OCI-LY7 (cell line): ENCODE results near the gene BRD9. TPM values are rescaled to one million over a fixed set of nuclear protein-coding genes. Genes with fewer than 3 reads are reported as not detected.

Source experiments
- BruUV-seq: library from RNA; stranded (reverse); fragments of 400-500 nt; replicated peaks from 2 replicates; lab custom pipeline; 2021; lab: Mats Ljungman, UMichigan
- CTCF ChIA-PET: fragments of 300-600 bp; sonication (Branson Sonifier 250); formaldehyde crosslinking; loops from one replicate; lab custom pipeline; 2022; ENCODE audit warnings: antibody characterized with exemption; ENCODE audit not compliant: unreplicated experiment; lab: Charles Lee
- POLR2A ChIA-PET: fragments of 300-600 bp; sonication (Branson Sonifier 250); formaldehyde crosslinking; loops from one replicate; lab custom pipeline; 2022; ENCODE audit warnings: antibody characterized with exemption; lab: Charles Lee
- DNase-seq: peaks from one replicate; pipeline ENCODE4 v3.0.0-alpha.2; 2015; ENCODE audit warnings: low spot score
- H2AFZ ChIP-seq: fragments of 200-600 bp; sonication (generic), shearing (Covaris generic); 2 replicates; pipeline ENCODE4 v1.6.1; 2014; ENCODE audit warnings: mild to moderate bottlenecking, antibody characterized with exemption, low read length, moderate library complexity
- H3K27ac ChIP-seq: fragments of 200-600 bp; sonication (generic); 2 replicates; pipeline ENCODE4 v1.5.1; 2014; ENCODE audit warnings: mixed run types, low read depth, mild to moderate bottlenecking, moderate library complexity, low read length, inconsistent platforms; ENCODE audit not compliant: poor library complexity, severe bottlenecking
- H3K36me3 ChIP-seq: fragments of 200-600 bp; sonication (generic); 2 replicates; pipeline ENCODE4 v1.6.1; 2014; ENCODE audit warnings: mild to moderate bottlenecking, antibody characterized with exemption, low read length, moderate library complexity, mixed read lengths; ENCODE audit not compliant: insufficient read depth
- H3K4me1 ChIP-seq: fragments of 200-600 bp; sonication (generic); 2 replicates; pipeline ENCODE4 v1.5.1; 2014; ENCODE audit warnings: mild to moderate bottlenecking, low read length; ENCODE audit not compliant: insufficient read depth, poor library complexity, severe bottlenecking
- H3K4me2 ChIP-seq: fragments of 200-600 bp; sonication (generic); 2 replicates; pipeline ENCODE4 v1.6.1; 2014; ENCODE audit warnings: mild to moderate bottlenecking, low read length
- H3K4me3 ChIP-seq: fragments of 200-600 bp; sonication (generic); 2 replicates; pipeline ENCODE4 v1.5.1; 2014; ENCODE audit warnings: mild to moderate bottlenecking, low read depth, low read length; ENCODE audit not compliant: poor library complexity, severe bottlenecking
- H3K79me2 ChIP-seq: fragments of 200-600 bp; sonication (generic); 2 replicates; pipeline ENCODE4 v1.6.1; 2016; ENCODE audit warnings: low read depth, mild to moderate bottlenecking, low read length, moderate library complexity, mixed read lengths; ENCODE audit not compliant: insufficient read depth
- H3K9me2 ChIP-seq: fragments of 200-600 bp; sonication (generic); 2 replicates; pipeline ENCODE4 v1.6.1; 2016; ENCODE audit warnings: mild to moderate bottlenecking, low read length, mixed read lengths; ENCODE audit not compliant: insufficient read depth
- H3K9me3 ChIP-seq: fragments of 200-600 bp; sonication (generic); 2 replicates; pipeline ENCODE4 v1.6.1; 2014; ENCODE audit warnings: mild to moderate bottlenecking, mixed run types, low read length, mixed read lengths
- H4K20me1 ChIP-seq: fragments of 200-600 bp; sonication (generic); 2 replicates; pipeline ENCODE4 v1.6.1; 2014; ENCODE audit warnings: mild to moderate bottlenecking, antibody characterized with exemption, low read length, moderate library complexity, mixed read lengths; ENCODE audit not compliant: insufficient read depth
- CTCF ChIP-seq: fragments of 200-600 bp; sonication (generic); conservative IDR thresholded peaks from 2 replicates; pipeline ENCODE4 v1.5.1; 2014; ENCODE audit warnings: mild to moderate bottlenecking, antibody characterized with exemption, low read length, moderate library complexity, mixed read lengths
- EZH2phosphoT487 ChIP-seq: fragments of 200-600 bp; sonication (generic); IDR thresholded peaks from 2 replicates; pipeline ENCODE4 v1.6.1; 2018; ENCODE audit warnings: low read depth, borderline replicate concordance, mild to moderate bottlenecking, mixed run types, antibody characterized with exemption, low read length, moderate library complexity, mixed read lengths
- intact Hi-C: fragments of 100-400 bp; cut with micrococcal nuclease; formaldehyde crosslinking; loops from one replicate; pipeline ENCODE4 v1.10.0; 2022; ENCODE audit not compliant: unreplicated experiment
- total RNA-seq, 2 experiments: library from RNA; depleted of rRNA in 1 of 2; stranded (reverse); fragments of >200 nt in 1 of 2; shearing (Covaris generic) in 1 of 2; gene quantifications; 2 replicates each; pipeline ENCODE4 v1.2.3, GENCODE V29; 2014 to 2022

The BRD9 gene
- total RNA-seq, 2 experiments from 2014 or later: 46.7 to 78.7 TPM

GRCh38 chr5:883475-884181 is 9.0 kb downstream of the BRD9 start:
- intact Hi-C loops: no loop called here
- Histone ChIP-seq H3K79me2 (peaks cover 19% of the 10 kb centered on the region), H3K36me3 (peaks cover 82% of the 10 kb centered on the region), H2AFZ (no peak overlapping the region), H3K4me2 (no peak overlapping the region), H3K27ac (no peak overlapping the region), H3K4me3 (no peak overlapping the region), H3K9me2 (no peaks in the 10 kb centered on the region), H3K9me3 (no peaks in the 10 kb centered on the region), H4K20me1 (no peaks in the 10 kb centered on the region), H3K4me1 (no peaks in the 10 kb centered on the region)
- POLR2A ChIA-PET: interaction anchor here (0.7 kb wide), 1 partner anchor 25 kb away, joined by 3 read pairs; no protein-coding TSS in a partner anchor
- no peak for TF ChIP-seq EZH2phosphoT487
- no peak for TF ChIP-seq CTCF
- CTCF ChIA-PET: no interaction called here
- no TSS peak for BruUV-seq
- DNase-seq: no peak

GRCh38 chr5:882253-883183 is 10.1 kb downstream of the BRD9 start:
- no peaks in the 10 kb centered on the region for H3K4me1 ChIP-seq
- no peak overlapping the region for H3K27ac ChIP-seq
- TF ChIP-seq CTCF: no peak
- no peak for TF ChIP-seq EZH2phosphoT487
- H4K20me1 ChIP-seq: no peaks in the 10 kb centered on the region
- intact Hi-C loops: no loop called here
- no peaks in the 10 kb centered on the region for H3K9me3 ChIP-seq
- H3K9me2 ChIP-seq: no peaks in the 10 kb centered on the region
- BruUV-seq: no TSS peak
- CTCF ChIA-PET: no interaction called here
- peaks cover 19% of the 10 kb centered on the region for H3K79me2 ChIP-seq
- POLR2A ChIA-PET: no interaction called here
- no peak for DNase-seq
- H3K4me2 ChIP-seq: no peak overlapping the region
- peaks cover 79% of the 10 kb centered on the region for H3K36me3 ChIP-seq
- H2AFZ ChIP-seq: no peak overlapping the region
- no peak overlapping the region for H3K4me3 ChIP-seq
